Measurements from ENCODE around the gene MAP3K7.
A peak's percentile ranks its signal among the peaks of the same experiment; 100 is the strongest.

Gene MAP3K7

GRCh38 chr6:90478278-90478677 lies 108.6 kb downstream of the MAP3K7 start:
- DNase-seq: no peak
- H3K27me3 ChIP-seq (replicated peaks; ENCODE audit: insufficient read depth, low read length): no peaks in the 10 kb centered on the region
- TF ChIP-seq CTCF (IDR thresholded peaks at IDR 0.05; ENCODE audit: low read length): no peak; the same call in 1 of the 2 replicates
- no peak for TF ChIP-seq EZH2 (optimal IDR thresholded peaks at IDR 0.05; ENCODE audit: low read depth, low read length)
- TF ChIP-seq EZH2phosphoT487 (IDR thresholded peaks at IDR 0.05; ENCODE audit: low read length): no peak
- no peaks in the 10 kb centered on the region for H4K20me1 ChIP-seq (ENCODE audit: insufficient read depth, low read length)
- H3F3A ChIP-seq (ENCODE audit: insufficient read depth, low read length): peaks cover 27% of the 10 kb centered on the region
- H2AFZ ChIP-seq (ENCODE audit: low read length): no peak overlapping the region
- no peaks in the 10 kb centered on the region for H3K9me2 ChIP-seq (replicated peaks; ENCODE audit: insufficient read depth, low read length)
- H3K27ac ChIP-seq (ENCODE audit: low read length): peak overlapping the region; percentile 40; the same call in 1 of the 2 replicates
- no peak overlapping the region for H3K9ac ChIP-seq (ENCODE audit: low read length)
- peaks cover 47% of the 10 kb centered on the region for H3K4me1 ChIP-seq (ENCODE audit: low read length)
- peak overlapping the region; percentile 53 for H3K4me2 ChIP-seq (ENCODE audit: low read depth, low read length)
- H3K79me2 ChIP-seq (ENCODE audit: low read length): no peaks in the 10 kb centered on the region
- H3K9me3 ChIP-seq (replicated peaks; ENCODE audit: insufficient read depth, low read length): no peaks in the 10 kb centered on the region
- no peaks in the 10 kb centered on the region for H3K36me3 ChIP-seq (replicated peaks; ENCODE audit: insufficient read depth, low read length)
- H3K4me3 ChIP-seq (ENCODE audit: low read length): no peak overlapping the region

GRCh38 chr6:90477366-90477765 lies 109.5 kb downstream of the MAP3K7 start:
- Histone ChIP-seq H3F3A (ENCODE audit: insufficient read depth, low read length) (peaks cover 33% of the 10 kb centered on the region), H3K4me2 (ENCODE audit: low read depth, low read length) (no peak overlapping the region), H3K4me1 (ENCODE audit: low read length) (peaks cover 56% of the 10 kb centered on the region), H3K9me2 (replicated peaks; ENCODE audit: insufficient read depth, low read length) (no peaks in the 10 kb centered on the region), H3K9ac (ENCODE audit: low read length) (no peak overlapping the region), H4K20me1 (ENCODE audit: insufficient read depth, low read length) (no peaks in the 10 kb centered on the region), H3K27ac (ENCODE audit: low read length) (no peak overlapping the region), H3K27me3 (replicated peaks; ENCODE audit: insufficient read depth, low read length) (no peaks in the 10 kb centered on the region), H3K9me3 (replicated peaks; ENCODE audit: insufficient read depth, low read length) (no peaks in the 10 kb centered on the region), H3K4me3 (ENCODE audit: low read length) (no peak overlapping the region), H2AFZ (ENCODE audit: low read length) (no peak overlapping the region), H3K36me3 (replicated peaks; ENCODE audit: insufficient read depth, low read length) (no peaks in the 10 kb centered on the region), H3K79me2 (ENCODE audit: low read length) (no peaks in the 10 kb centered on the region)
- TF ChIP-seq EZH2phosphoT487 (IDR thresholded peaks at IDR 0.05; ENCODE audit: low read length) (no peak), EZH2 (optimal IDR thresholded peaks at IDR 0.05; ENCODE audit: low read depth, low read length) (no peak), CTCF (IDR thresholded peaks at IDR 0.05; ENCODE audit: low read length) (no peak)
- no peak for DNase-seq

- Histone ChIP-seq H3K4me3 (ENCODE audit: low read length) (no peak overlapping the region), H3F3A (ENCODE audit: insufficient read depth, low read length) (peaks cover 25% of the 10 kb centered on the region), H3K9me2 (replicated peaks; ENCODE audit: insufficient read depth, low read length) (no peaks in the 10 kb centered on the region), H3K4me2 (ENCODE audit: low read depth, low read length) (peak overlapping the region; percentile 27), H3K27me3 (replicated peaks; ENCODE audit: insufficient read depth, low read length) (no peaks in the 10 kb centered on the region), H3K79me2 (ENCODE audit: low read length) (no peaks in the 10 kb centered on the region), H3K27ac (ENCODE audit: low read length) (peak overlapping the region; percentile 83; the same call in 1 of the 2 replicates), H3K9me3 (replicated peaks; ENCODE audit: insufficient read depth, low read length) (no peaks in the 10 kb centered on the region), H4K20me1 (ENCODE audit: insufficient read depth, low read length) (no peaks in the 10 kb centered on the region), H3K4me1 (ENCODE audit: low read length) (peaks cover 52% of the 10 kb centered on the region), H2AFZ (ENCODE audit: low read length) (no peak overlapping the region), H3K9ac (ENCODE audit: low read length) (no peak overlapping the region), H3K36me3 (replicated peaks; ENCODE audit: insufficient read depth, low read length) (no peaks in the 10 kb centered on the region)
- peak; percentile 10 for DNase-seq
- TF ChIP-seq EZH2 (optimal IDR thresholded peaks at IDR 0.05; ENCODE audit: low read depth, low read length) (no peak), EZH2phosphoT487 (IDR thresholded peaks at IDR 0.05; ENCODE audit: low read length) (no peak), CTCF (IDR thresholded peaks at IDR 0.05; ENCODE audit: low read length) (no peak)
Measured at GRCh38 chr6:90472716-90473115, 114.2 kb downstream of the MAP3K7 start.

Measured in MM.1S (cell line).